Fibroblast of pulmonary artery (primary cell): ENCODE data around the gene RBM6.
"Not testable (repeated sequence)": the region's sequence is repeated elsewhere in the genome, so short reads cannot be mapped to it uniquely, and the experiment has no call there.

Source experiments
- DNase-seq: peaks from one replicate; pipeline ENCODE4 v3.0.0-alpha.2; 2010; ENCODE audit warnings: low read depth
- H3K4me3 ChIP-seq: replicated peaks from 2 replicates; pipeline ENCODE4 v1.5.1; 2011; ENCODE audit warnings: low read depth, mild to moderate bottlenecking, control low read depth, low read length, moderate library complexity
- TF ChIP-seq, protein P1 (sequence below): IDR thresholded peaks from 2 replicates; pipeline ENCODE4 v1.5.1; 2011; ENCODE audit warnings: mild to moderate bottlenecking, control low read depth, low read length, inconsistent platforms; ENCODE audit errors: missing control alignments

RBM6 gene

DNA sequence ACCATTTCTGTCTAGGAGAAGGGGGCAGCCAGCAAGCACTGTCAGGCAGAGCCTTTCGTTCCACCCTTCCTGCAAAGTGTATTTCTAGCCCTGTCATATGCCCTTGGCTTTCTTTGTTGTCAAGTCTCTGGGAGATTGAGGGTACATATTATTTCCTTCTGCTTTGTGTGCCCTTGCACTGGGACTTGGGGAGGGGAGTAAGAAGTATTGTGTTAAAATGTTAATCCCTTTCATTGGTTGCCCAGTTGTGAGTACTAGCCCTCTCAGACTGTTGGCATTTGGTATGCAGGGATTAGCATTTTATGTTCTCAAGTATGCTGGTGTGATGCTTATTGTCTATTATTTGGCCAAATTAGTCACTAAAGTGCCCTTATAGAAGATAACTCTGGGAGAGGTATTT, 63.9 kb downstream of the RBM6 start:
- DNase-seq: no peak
- no peak overlapping the region for H3K4me3 ChIP-seq

DNA sequence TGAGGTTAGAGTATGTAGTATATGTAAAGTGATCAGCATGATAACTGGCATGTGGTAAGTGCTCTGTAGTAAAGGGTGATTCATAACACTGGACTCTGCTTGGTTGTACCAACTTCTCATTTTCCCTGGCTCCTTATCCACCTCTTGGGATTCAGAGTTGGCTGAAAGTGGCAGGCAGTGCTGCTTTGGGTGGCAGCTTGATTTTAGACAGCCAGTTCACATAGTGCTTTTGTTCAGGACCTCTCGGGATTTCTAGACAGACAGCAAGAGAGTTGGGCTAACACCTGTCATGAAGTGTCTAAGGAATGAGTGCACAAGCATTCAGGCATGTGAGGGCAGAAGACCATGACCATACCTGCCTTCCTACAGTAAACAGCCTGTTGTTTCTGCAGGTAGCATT, 69.0 kb downstream of the RBM6 start:
- no peak overlapping the region for H3K4me3 ChIP-seq
- TF ChIP-seq, protein P1, sequence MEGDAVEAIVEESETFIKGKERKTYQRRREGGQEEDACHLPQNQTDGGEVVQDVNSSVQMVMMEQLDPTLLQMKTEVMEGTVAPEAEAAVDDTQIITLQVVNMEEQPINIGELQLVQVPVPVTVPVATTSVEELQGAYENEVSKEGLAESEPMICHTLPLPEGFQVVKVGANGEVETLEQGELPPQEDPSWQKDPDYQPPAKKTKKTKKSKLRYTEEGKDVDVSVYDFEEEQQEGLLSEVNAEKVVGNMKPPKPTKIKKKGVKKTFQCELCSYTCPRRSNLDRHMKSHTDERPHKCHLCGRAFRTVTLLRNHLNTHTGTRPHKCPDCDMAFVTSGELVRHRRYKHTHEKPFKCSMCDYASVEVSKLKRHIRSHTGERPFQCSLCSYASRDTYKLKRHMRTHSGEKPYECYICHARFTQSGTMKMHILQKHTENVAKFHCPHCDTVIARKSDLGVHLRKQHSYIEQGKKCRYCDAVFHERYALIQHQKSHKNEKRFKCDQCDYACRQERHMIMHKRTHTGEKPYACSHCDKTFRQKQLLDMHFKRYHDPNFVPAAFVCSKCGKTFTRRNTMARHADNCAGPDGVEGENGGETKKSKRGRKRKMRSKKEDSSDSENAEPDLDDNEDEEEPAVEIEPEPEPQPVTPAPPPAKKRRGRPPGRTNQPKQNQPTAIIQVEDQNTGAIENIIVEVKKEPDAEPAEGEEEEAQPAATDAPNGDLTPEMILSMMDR: no peak
- DNase-seq: peak; percentile 26

More for the DNA sequence above, 63.9 kb downstream of the RBM6 start:
- TF ChIP-seq, protein P1: no peak

DNA sequence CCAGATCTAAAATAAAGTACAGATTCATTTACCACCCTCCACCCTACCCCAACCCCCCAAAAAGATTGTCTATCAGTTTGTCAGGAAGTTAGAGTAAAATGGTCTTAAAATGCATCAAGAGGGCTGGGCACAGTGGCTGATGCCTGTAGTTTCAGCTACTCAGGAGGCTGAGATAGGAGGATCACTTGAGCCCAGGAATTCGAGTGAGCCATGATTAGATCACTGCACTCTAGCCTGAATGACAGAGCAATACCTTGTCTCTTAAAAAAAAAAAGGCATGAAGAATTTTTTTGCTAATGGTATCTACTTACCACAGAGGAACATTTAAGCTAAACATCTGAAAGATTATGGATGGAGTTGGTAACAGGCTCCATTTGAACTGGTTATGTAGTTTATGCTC, 71.0 kb downstream of the RBM6 start:
- no peak for DNase-seq
- H3K4me3 ChIP-seq: no peak overlapping the region
- TF ChIP-seq, protein P1: no peak

DNA sequence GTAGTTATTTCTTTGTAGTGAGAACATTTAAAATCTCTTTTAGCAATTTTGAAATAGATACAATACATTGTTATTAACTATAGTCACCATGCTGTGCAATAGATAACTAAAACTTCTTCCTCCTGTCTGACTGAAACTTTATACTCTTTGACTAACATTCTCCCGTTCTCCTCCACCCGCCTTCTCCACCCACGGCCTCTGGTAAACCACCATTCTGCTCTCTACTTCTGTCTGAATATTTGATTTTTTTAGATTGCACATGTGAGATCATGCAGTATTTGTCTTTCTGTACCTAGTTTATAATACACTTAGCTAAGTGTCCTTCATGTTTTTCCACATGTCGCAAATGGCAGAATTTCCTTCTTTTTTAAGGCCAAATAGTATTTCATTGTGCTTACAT, 76.0 kb downstream of the RBM6 start:
- TF ChIP-seq, protein P1: no peak
- DNase-seq: no peak
- H3K4me3 ChIP-seq: no peak overlapping the region

DNA sequence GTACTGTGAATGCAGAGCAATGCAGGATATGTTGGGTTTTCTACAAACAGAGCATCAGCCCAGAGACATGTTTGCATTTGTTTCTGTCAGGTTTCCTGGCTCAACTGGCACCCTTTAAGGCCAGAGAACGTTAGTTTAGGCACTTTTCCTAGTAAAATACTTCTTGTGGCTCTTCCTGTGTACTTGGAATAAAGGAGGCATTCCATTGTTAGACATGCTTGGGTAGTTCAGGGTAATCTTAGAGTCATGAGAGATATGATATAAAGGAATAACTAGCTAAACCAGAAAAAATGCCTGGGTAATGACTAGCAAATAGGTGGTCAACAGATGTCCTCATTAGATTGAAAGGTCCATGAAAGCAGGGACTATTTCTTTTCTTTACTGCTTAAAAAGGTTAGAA, 88.4 kb downstream of the RBM6 start:
- no peak overlapping the region for H3K4me3 ChIP-seq
- peak; percentile 50 for DNase-seq
- TF ChIP-seq, protein P1: no peak

DNA sequence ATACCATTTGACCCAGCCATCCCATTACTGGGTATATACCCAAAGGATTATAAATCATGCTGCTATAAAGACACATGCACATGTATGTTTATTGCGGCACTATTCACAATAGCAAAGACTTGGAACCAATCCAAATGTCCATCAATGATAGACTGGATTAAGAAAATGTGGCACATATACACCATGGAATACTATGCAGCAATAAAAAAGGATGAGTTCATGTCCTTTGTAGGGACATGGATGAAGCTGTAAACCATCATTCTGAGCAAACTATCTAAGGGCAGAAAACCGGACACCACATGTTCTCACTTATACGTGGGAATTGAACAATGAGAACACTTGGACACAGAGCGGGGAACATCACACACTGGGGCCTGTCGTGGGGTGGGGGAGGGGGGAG, 91.3 kb downstream of the RBM6 start:
- H3K4me3 ChIP-seq, DNase-seq: not testable (repeated sequence)

DNA sequence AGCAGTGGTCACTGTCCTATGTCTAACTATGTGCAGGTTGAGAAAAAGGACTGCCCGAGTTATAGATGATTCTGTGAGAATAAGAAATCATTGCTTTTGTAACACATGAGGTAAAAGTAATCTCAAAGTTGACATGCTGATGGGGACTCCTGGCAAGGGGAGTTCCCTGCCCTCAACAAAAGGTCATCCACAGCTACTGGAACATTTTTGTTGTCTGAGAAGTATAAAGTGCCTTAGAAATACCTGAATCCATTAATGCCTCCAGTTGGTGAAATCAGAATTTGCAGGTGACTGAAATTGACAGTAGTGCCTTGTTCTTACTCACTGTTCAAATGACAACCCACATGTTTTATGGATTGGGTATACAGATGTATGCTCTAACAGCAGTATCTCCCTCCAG, 105.0 kb downstream of the RBM6 start:
- no peak for DNase-seq
- TF ChIP-seq, protein P1: no peak
- no peak overlapping the region for H3K4me3 ChIP-seq

DNA sequence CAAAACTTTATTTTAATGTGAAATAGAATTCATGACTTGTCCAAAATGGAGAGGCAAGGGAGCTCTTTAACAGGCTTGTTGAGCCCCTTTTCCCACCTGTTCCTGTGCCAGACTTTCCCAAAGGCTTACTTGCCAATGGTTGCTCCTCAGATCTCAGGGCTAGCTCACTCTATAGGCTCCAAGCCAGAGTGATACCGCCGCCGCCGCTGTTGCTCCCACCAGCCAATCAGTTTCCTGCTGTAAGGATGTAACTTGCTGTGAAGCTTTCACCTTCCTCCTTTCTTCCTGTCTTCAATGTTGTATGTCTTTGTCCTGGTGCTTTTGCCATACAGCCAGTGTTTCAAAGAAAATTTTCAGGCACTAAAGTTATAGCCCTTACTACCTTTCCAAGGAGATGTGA, 107.5 kb downstream of the RBM6 start:
- H3K4me3 ChIP-seq: no peak overlapping the region
- TF ChIP-seq, protein P1: no peak
- DNase-seq: no peak
